K562 (cell line): ENCODE data around the gene PID1. TPM values are rescaled to one million over a fixed set of nuclear protein-coding genes. Genes with fewer than 3 reads are reported as not detected.
A peak's percentile ranks its signal among the peaks of the same experiment; 100 is the strongest.

ENCODE experiments used
- ATAC-seq: fragments of 200-7000 bp; cut with Tn5 transposase; 3 replicates; pipeline ENCODE4 v1.9.1; 2020; ENCODE audit warnings: moderate library complexity
- BruUV-seq: library from RNA; stranded (reverse); fragments of 400-500 nt; replicated peaks from 2 replicates; lab custom pipeline; 2021; lab: Mats Ljungman, UMichigan
- CTCF ChIA-PET: fragments of 300-600 bp; formaldehyde crosslinking; extraction: SDS; loops from one replicate; lab custom pipeline; 2021; ENCODE audit warnings: low intra/inter-chr PET ratio; lab: Yijun Ruan, JAX
- POLR2A ChIA-PET: fragments of 300-600, 350-650 bp; sonication (Branson Sonifier 250); formaldehyde crosslinking; extraction: SDS; loops from one replicate; lab custom pipeline; 2021; ENCODE audit warnings: antibody characterized with exemption, inconsistent platforms; lab: Yijun Ruan, JAX
- DNase-seq, 4 experiments: peaks; one replicate each; pipeline versions ENCODE4 v3.0.0 to v3.0.0-alpha.2; 2011 to 2018; ENCODE audit warnings: low spot score in 3 of 4, mixed read lengths in 3 of 4; ENCODE audit errors: extremely low read depth in 1 of 4
- FAIRE-seq: peaks from 2 replicates; lab custom pipeline; 2011; peaks lifted over from hg19 to GRCh38; lab: Jason Lieb, UNC
- H2AFZ ChIP-seq: 2 replicates; pipeline ENCODE4 v1.6.0; 2011; ENCODE audit warnings: low read depth, low read length, control low read depth, inconsistent platforms
- H3K27ac ChIP-seq: fragments of 200-600 bp; 3 replicates; pipeline ENCODE4 v1.8.0; 2011; ENCODE audit warnings: low read depth, mild to moderate bottlenecking, control low read depth, inconsistent platforms, low read length, moderate library complexity, mixed read lengths; ENCODE audit errors: extremely low read depth
- H3K27me3 ChIP-seq, 2 experiments: fragments of 300-600 bp in 1 of 2; 2 replicates in 1 of 2; 3 replicates in 1 of 2; pipeline versions ENCODE4 v1.6.0 to v1.8.0; 2011; ENCODE audit warnings: inconsistent platforms in 2 of 2, low read length in 2 of 2, mild to moderate bottlenecking in 1 of 2, mixed read lengths in 1 of 2, moderate library complexity in 1 of 2; ENCODE audit not compliant: control insufficient read depth in 2 of 2, insufficient read depth in 2 of 2
- H3K36me3 ChIP-seq: fragments of 300-600 bp; 3 replicates; pipeline ENCODE4 v1.8.0; 2011; ENCODE audit warnings: mild to moderate bottlenecking, low read length, inconsistent platforms; ENCODE audit not compliant: control insufficient read depth, insufficient read depth
- H3K4me1 ChIP-seq, 2 experiments: fragments of 200-600 bp in 1 of 2; replicated peaks in 1 of 2; 2 replicates in 1 of 2; 3 replicates in 1 of 2; pipeline versions ENCODE4 v1.5.1 to v1.8.0; 2011; ENCODE audit warnings: inconsistent platforms in 2 of 2, low read length in 2 of 2, mild to moderate bottlenecking in 1 of 2, mixed read lengths in 1 of 2, moderate library complexity in 1 of 2; ENCODE audit not compliant: control insufficient read depth in 2 of 2, insufficient read depth in 2 of 2
- H3K4me2 ChIP-seq: 2 replicates; pipeline ENCODE4 v1.6.1; 2011; ENCODE audit warnings: low read length, control low read depth, inconsistent platforms, mixed read lengths; ENCODE audit not compliant: insufficient read depth
- H3K4me3 ChIP-seq: fragments of 200-600 bp; sonication (generic), shearing (Covaris generic); 2 replicates; pipeline ENCODE4 v1.5.1; 2016; ENCODE audit warnings: control low read depth, inconsistent platforms
- H3K79me2 ChIP-seq: fragments of 200-600 bp; 3 replicates; pipeline ENCODE4 v1.8.0; 2011; ENCODE audit warnings: low read length, inconsistent platforms; ENCODE audit not compliant: control insufficient read depth, insufficient read depth
- H3K9ac ChIP-seq, 2 experiments: 2 replicates each; pipeline versions ENCODE4 v1.6.0 to v1.6.1; 2011; ENCODE audit warnings: low read depth in 2 of 2, low read length in 2 of 2, control low read depth in 1 of 2, inconsistent platforms in 1 of 2, mild to moderate bottlenecking in 1 of 2, mixed read lengths in 1 of 2; ENCODE audit not compliant: insufficient read depth in 1 of 2
- H3K9me1 ChIP-seq: one replicate; pipeline ENCODE4 v1.6.0; 2011; ENCODE audit warnings: inconsistent platforms, mild to moderate bottlenecking, low read length, moderate library complexity; ENCODE audit not compliant: control insufficient read depth, insufficient read depth
- H3K9me3 ChIP-seq: replicated peaks from 2 replicates; pipeline ENCODE4 v1.5.1; 2011; ENCODE audit warnings: low read depth, low read length, inconsistent platforms; ENCODE audit not compliant: control insufficient read depth, insufficient read depth
- H4K20me1 ChIP-seq: replicated peaks from 2 replicates; pipeline ENCODE4 v1.6.1; 2011; ENCODE audit warnings: low read length, inconsistent platforms, mixed read lengths; ENCODE audit not compliant: control insufficient read depth, insufficient read depth
- RAD21 ChIP-seq, 2 experiments: fragments of 250-450 bp in 1 of 2; fragments of 450-650 bp in 1 of 2; sonication (Bioruptor Pico) in 1 of 2; formaldehyde crosslinking in 1 of 2; IDR thresholded peaks in 1 of 2; conservative IDR thresholded peaks in 1 of 2; 2 replicates each; pipeline versions ENCODE4 v1.4.0 to v1.8.0; 2020 to 2022; ENCODE audit warnings: mild to moderate bottlenecking in 2 of 2, moderate library complexity in 1 of 2
- WGBS: fragments of 100-300 bp; shearing (Covaris generic); methylation state at CpG from one replicate; pipeline ENCODE4 v1.1.6; 2016; ENCODE audit warnings: low coverage, mixed read lengths; ENCODE audit not compliant: insufficient coverage; ENCODE audit errors: missing lambda C conversion rate; 5-methylcytosine and 5-hydroxymethylcytosine counted together
- in situ Hi-C: fragments of 300-500 bp; cut with MboI; formaldehyde crosslinking; loops from 4 replicates; pipeline ENCODE4 v1.15.0; 2018; ENCODE audit warnings: inconsistent platforms, mixed read lengths
- intact Hi-C: fragments of 100-400 bp; cut with micrococcal nuclease; formaldehyde crosslinking; loops from 2 replicates; pipeline ENCODE4 v1.14.2; 2022
- polyA plus RNA-seq, 8 experiments: library from polyadenylated mRNA; depleted of rRNA in 4 of 8; stranded (reverse) in 5 of 8; unstranded in 3 of 8; fragments of >200 nt; fragmentation: Nextera tagmentation in 2 of 8; fragmentation: Illumina TruSeq in 1 of 8; extraction: Ambion mirVana in 2 of 8; extraction: Trizol in 1 of 8; gene quantifications; 2 replicates each; pipeline versions ENCODE4 v1.2.1 to v1.2.3, GENCODE V29; 2011 to 2014; ENCODE audit warnings: inconsistent platforms in 1 of 8, missing spikeins in 1 of 8
- total RNA-seq, 7 experiments: library from RNA; depleted of rRNA in 6 of 7; stranded (reverse); fragments of >200 nt in 6 of 7; fragmentation: Illumina TruSeq in 2 of 7; extraction: Trizol in 2 of 7; gene quantifications; 2 replicates each; pipeline versions ENCODE4 v1.2.1 to v1.2.3, GENCODE V29; 2011 to 2021; ENCODE audit warnings: low replicate concordance in 1 of 7
- TF ChIP-seq, protein P1 (sequence below): conservative IDR thresholded peaks from 2 replicates; pipeline ENCODE4 v1.6.1; 2011; ENCODE audit warnings: low read depth, mild to moderate bottlenecking, low read length; ENCODE audit not compliant: control insufficient read depth
- TF ChIP-seq, protein P2 (sequence below), 3 experiments: IDR thresholded peaks in 2 of 3; conservative IDR thresholded peaks in 1 of 3; 2 replicates each; pipeline ENCODE4 v1.5.1; 2011 to 2012; ENCODE audit warnings: low read length in 3 of 3, mild to moderate bottlenecking in 3 of 3, control low read depth in 2 of 3, improper control_type of control experiment in 1 of 3, inconsistent platforms in 1 of 3, low read depth in 1 of 3, mixed read lengths in 1 of 3, moderate library complexity in 1 of 3; ENCODE audit not compliant: insufficient read depth in 2 of 3

PID1 gene
- total and polyA plus RNA-seq, 9 of the 15 experiments (the other 6 are each of a cell fraction or from before 2014, with no cell fraction given), result not detected

DNA sequence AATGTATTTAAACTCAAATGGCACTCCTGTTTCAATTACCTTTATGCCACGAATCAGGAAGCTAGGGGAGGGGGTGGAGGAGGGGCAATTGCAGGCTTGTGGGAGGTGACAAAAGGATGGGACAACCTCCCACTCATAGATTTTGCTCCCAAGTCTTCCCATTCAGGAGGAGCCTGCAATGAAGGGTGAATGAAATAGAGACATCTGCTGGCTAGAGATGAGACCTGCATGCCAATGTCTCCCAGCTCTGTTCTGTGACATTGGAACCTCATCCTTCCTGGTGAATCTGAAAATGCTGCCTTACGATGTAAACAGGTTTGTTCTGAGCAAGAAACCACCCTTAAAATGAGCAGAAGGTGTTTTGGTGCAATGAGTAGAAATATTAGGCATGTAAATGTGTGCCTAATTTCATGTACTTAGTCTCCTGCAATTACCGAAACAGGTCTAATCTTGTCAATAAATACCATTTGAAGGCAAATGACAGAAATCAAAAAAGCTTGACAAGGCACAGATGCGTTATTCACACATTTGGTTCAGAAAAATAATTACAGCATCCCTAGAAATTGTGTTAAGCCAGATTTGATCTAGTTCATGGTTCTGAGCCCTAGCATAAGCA lies 2.7 kb upstream of the PID1 start:
- H3K27ac ChIP-seq, result no peak overlapping the region
- POLR2A ChIA-PET, result no interaction called here
- H3K4me2 ChIP-seq, result no peak overlapping the region
- no peaks in the 10 kb centered on the region for H3K27me3 ChIP-seq
- ATAC-seq, result peak; percentile 87
- H3K4me1 ChIP-seq, result no peaks in the 10 kb centered on the region
- no peak overlapping the region for H3K9ac ChIP-seq
- no peaks in the 10 kb centered on the region for H4K20me1 ChIP-seq
- no peaks in the 10 kb centered on the region for H3K79me2 ChIP-seq
- WGBS, result 2% methylated on average over 4 of the region's 4 CpGs
- BruUV-seq, result no TSS peak
- TF ChIP-seq RAD21 (CRISPR knock-in tag; conservative IDR thresholded peaks at IDR 0.05 in 1 of 2, IDR thresholded peaks at IDR 0.05 in 1 of 2), result peak; percentile 11 to 45; a peak in 2 of 4 replicates
- TF ChIP-seq, protein P1, sequence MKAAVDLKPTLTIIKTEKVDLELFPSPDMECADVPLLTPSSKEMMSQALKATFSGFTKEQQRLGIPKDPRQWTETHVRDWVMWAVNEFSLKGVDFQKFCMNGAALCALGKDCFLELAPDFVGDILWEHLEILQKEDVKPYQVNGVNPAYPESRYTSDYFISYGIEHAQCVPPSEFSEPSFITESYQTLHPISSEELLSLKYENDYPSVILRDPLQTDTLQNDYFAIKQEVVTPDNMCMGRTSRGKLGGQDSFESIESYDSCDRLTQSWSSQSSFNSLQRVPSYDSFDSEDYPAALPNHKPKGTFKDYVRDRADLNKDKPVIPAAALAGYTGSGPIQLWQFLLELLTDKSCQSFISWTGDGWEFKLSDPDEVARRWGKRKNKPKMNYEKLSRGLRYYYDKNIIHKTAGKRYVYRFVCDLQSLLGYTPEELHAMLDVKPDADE, result no peak
- TF ChIP-seq, protein P2, sequence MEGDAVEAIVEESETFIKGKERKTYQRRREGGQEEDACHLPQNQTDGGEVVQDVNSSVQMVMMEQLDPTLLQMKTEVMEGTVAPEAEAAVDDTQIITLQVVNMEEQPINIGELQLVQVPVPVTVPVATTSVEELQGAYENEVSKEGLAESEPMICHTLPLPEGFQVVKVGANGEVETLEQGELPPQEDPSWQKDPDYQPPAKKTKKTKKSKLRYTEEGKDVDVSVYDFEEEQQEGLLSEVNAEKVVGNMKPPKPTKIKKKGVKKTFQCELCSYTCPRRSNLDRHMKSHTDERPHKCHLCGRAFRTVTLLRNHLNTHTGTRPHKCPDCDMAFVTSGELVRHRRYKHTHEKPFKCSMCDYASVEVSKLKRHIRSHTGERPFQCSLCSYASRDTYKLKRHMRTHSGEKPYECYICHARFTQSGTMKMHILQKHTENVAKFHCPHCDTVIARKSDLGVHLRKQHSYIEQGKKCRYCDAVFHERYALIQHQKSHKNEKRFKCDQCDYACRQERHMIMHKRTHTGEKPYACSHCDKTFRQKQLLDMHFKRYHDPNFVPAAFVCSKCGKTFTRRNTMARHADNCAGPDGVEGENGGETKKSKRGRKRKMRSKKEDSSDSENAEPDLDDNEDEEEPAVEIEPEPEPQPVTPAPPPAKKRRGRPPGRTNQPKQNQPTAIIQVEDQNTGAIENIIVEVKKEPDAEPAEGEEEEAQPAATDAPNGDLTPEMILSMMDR (IDR thresholded peaks at IDR 0.05 in 2 of 3, conservative IDR thresholded peaks at IDR 0.05 in 1 of 3; ENCODE audit: insufficient read depth in 2 of 3, low read depth in 1 of 3, low read length in 3 of 3), result peak; percentile 23 to 57 (median 48); a peak in 5 of 6 replicates
- TF ChIP-seq, all 486 proteins: peak for 2
- Histone ChIP-seq H3K4me3 (no peak overlapping the region), H2AFZ (no peak overlapping the region), H3K36me3 (no peaks in the 10 kb centered on the region), H3K9me1 (no peaks in the 10 kb centered on the region), H3K9me3 (no peaks in the 10 kb centered on the region)
- DNase-seq (peak; percentile 16 to 27 (median 19)), FAIRE-seq (peak; percentile 42)
- in situ Hi-C loops (no loop called here), intact Hi-C loops (loop anchor here (5.0 kb wide), 1 partner anchor 1382 kb away; no protein-coding TSS in a partner anchor)
- CTCF ChIA-PET, result interaction anchor here (0.7 kb wide), 1 partner anchor 333 kb away, joined by 3 read pairs; no protein-coding TSS in a partner anchor
